ENCODE data around the gene ARHGEF7.

DNA sequence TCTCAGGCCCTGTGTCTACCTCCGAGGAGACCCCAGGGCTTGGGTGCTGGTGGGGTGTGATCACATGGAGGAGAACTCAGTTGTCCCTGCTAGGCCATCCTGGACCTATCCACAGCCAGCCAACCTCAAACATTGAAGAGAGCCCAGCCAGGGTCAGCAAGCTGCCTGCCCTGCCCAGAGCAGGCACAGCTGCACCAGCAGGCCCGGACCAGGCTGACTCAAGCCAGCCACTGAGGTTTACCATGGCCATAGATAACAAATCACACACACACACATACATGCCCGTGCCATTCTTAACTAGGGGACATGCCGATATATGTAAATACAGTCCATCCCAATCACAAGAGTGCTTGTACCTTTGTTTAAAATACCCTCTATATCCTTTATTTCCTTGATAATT lies 8.1 kb downstream of the ARHGEF7 start:
- TF ChIP-seq POLR2A (IDR thresholded peaks at IDR 0.05) = no peak
- TF ChIP-seq, protein P1, sequence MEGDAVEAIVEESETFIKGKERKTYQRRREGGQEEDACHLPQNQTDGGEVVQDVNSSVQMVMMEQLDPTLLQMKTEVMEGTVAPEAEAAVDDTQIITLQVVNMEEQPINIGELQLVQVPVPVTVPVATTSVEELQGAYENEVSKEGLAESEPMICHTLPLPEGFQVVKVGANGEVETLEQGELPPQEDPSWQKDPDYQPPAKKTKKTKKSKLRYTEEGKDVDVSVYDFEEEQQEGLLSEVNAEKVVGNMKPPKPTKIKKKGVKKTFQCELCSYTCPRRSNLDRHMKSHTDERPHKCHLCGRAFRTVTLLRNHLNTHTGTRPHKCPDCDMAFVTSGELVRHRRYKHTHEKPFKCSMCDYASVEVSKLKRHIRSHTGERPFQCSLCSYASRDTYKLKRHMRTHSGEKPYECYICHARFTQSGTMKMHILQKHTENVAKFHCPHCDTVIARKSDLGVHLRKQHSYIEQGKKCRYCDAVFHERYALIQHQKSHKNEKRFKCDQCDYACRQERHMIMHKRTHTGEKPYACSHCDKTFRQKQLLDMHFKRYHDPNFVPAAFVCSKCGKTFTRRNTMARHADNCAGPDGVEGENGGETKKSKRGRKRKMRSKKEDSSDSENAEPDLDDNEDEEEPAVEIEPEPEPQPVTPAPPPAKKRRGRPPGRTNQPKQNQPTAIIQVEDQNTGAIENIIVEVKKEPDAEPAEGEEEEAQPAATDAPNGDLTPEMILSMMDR (IDR thresholded peaks at IDR 0.05) = no peak
- TF ChIP-seq POLR2AphosphoS5 (IDR thresholded peaks at IDR 0.05) = no peak
